ENCODE results near the gene CFAP77.

The CFAP77 gene

GRCh38 chr9:132605387-132605786, 195.4 kb downstream of the CFAP77 start:
- peaks cover 70% of the 10 kb centered on the region for H3K4me1 ChIP-seq (ENCODE audit: low read depth, poor library complexity, severe bottlenecking)
- H4K20me1 ChIP-seq (ENCODE audit: insufficient read depth) = no peaks in the 10 kb centered on the region
- peak overlapping the region; percentile 87 for H3K4me2 ChIP-seq
- H3K9ac ChIP-seq = no peak overlapping the region
- H3K79me2 ChIP-seq (ENCODE audit: insufficient read depth, low read depth) = no peaks in the 10 kb centered on the region
- H3K4me3 ChIP-seq (IDR thresholded peaks at IDR 0.05; ENCODE audit: insufficient read depth, low read depth, low read length) = no peak overlapping the region
- H3K27me3 ChIP-seq (ENCODE audit: insufficient read depth, low read depth) = no peaks in the 10 kb centered on the region
- peaks cover 8% of the 10 kb centered on the region; the same call in 1 of the 2 replicates for H3K36me3 ChIP-seq (ENCODE audit: insufficient read depth)
- H3K27ac ChIP-seq = peak overlapping the region; percentile 41; the same call in 1 of the 2 replicates
- no peak for TF ChIP-seq CTCF (conservative IDR thresholded peaks at IDR 0.05; ENCODE audit: low read depth, low read length)
- H2AFZ ChIP-seq (ENCODE audit: low read depth) = no peak overlapping the region

GRCh38 chr9:132606066-132606465, 196.1 kb downstream of the CFAP77 start:
- peaks cover 8% of the 10 kb centered on the region; the same call in 1 of the 2 replicates for H3K36me3 ChIP-seq (ENCODE audit: insufficient read depth)
- no peaks in the 10 kb centered on the region for H4K20me1 ChIP-seq (ENCODE audit: insufficient read depth)
- H3K4me2 ChIP-seq = peak overlapping the region; percentile 87
- no peak overlapping the region for H3K9ac ChIP-seq
- no peak overlapping the region for H3K4me3 ChIP-seq (IDR thresholded peaks at IDR 0.05; ENCODE audit: insufficient read depth, low read depth, low read length)
- H3K79me2 ChIP-seq (ENCODE audit: insufficient read depth, low read depth) = no peaks in the 10 kb centered on the region
- peak overlapping the region; percentile 41; the same call in 1 of the 2 replicates for H3K27ac ChIP-seq
- no peak overlapping the region for H2AFZ ChIP-seq (ENCODE audit: low read depth)
- H3K4me1 ChIP-seq (ENCODE audit: low read depth, poor library complexity, severe bottlenecking) = peaks cover 70% of the 10 kb centered on the region
- no peak for TF ChIP-seq CTCF (conservative IDR thresholded peaks at IDR 0.05; ENCODE audit: low read depth, low read length)
- H3K27me3 ChIP-seq (ENCODE audit: insufficient read depth, low read depth) = no peaks in the 10 kb centered on the region

- no peaks in the 10 kb centered on the region for H3K79me2 ChIP-seq (ENCODE audit: insufficient read depth, low read depth)
- H3K36me3 ChIP-seq (ENCODE audit: insufficient read depth) = peaks cover 4% of the 10 kb centered on the region; the same call in 1 of the 2 replicates
- H3K4me3 ChIP-seq (IDR thresholded peaks at IDR 0.05; ENCODE audit: insufficient read depth, low read depth, low read length) = no peak overlapping the region
- no peak overlapping the region for H3K27ac ChIP-seq
- peaks cover 61% of the 10 kb centered on the region for H3K4me1 ChIP-seq (ENCODE audit: low read depth, poor library complexity, severe bottlenecking)
- no peak for TF ChIP-seq CTCF (conservative IDR thresholded peaks at IDR 0.05; ENCODE audit: low read depth, low read length)
- no peaks in the 10 kb centered on the region for H3K27me3 ChIP-seq (ENCODE audit: insufficient read depth, low read depth)
- no peak overlapping the region for H3K4me2 ChIP-seq
- no peak overlapping the region for H2AFZ ChIP-seq (ENCODE audit: low read depth)
- H3K9ac ChIP-seq = no peak overlapping the region
- no peaks in the 10 kb centered on the region for H4K20me1 ChIP-seq (ENCODE audit: insufficient read depth)
Observed at GRCh38 chr9:132609184-132609583, 199.2 kb downstream of the CFAP77 start.

- H3K36me3 ChIP-seq (ENCODE audit: insufficient read depth) = peaks cover 4% of the 10 kb centered on the region; the same call in 1 of the 2 replicates
- no peak overlapping the region for H3K9ac ChIP-seq
Observed at GRCh38 chr9:132609829-132610228, 199.8 kb downstream of the CFAP77 start.

More at GRCh38 chr9:132609829-132610228, 199.8 kb downstream of the CFAP77 start:
- Histone ChIP-seq H3K27me3 (ENCODE audit: insufficient read depth, low read depth) (no peaks in the 10 kb centered on the region), H3K79me2 (ENCODE audit: insufficient read depth, low read depth) (no peaks in the 10 kb centered on the region), H4K20me1 (ENCODE audit: insufficient read depth) (no peaks in the 10 kb centered on the region), H3K27ac (no peak overlapping the region), H3K4me1 (ENCODE audit: low read depth, poor library complexity, severe bottlenecking) (peaks cover 61% of the 10 kb centered on the region), H3K4me2 (no peak overlapping the region), H3K4me3 (IDR thresholded peaks at IDR 0.05; ENCODE audit: insufficient read depth, low read depth, low read length) (no peak overlapping the region), H2AFZ (ENCODE audit: low read depth) (no peak overlapping the region)
- TF ChIP-seq CTCF (conservative IDR thresholded peaks at IDR 0.05; ENCODE audit: low read depth, low read length) = no peak

Measured in KMS-11 (cell line).